Cardiac fibroblast (primary cell): ENCODE results near the gene HOXA1.

Source experiments
- DNase-seq, 2 donors: peaks; one replicate each; pipeline versions ENCODE4 v3.0.0 to v3.0.0-alpha.2; 2010; ENCODE audit warnings: low read depth in 2 of 2
- H3K4me3 ChIP-seq, 2 donors: replicated peaks in 1 of 2; 1 replicate in 1 of 2; 2 replicates in 1 of 2; pipeline ENCODE4 v1.5.1; 2011; ENCODE audit warnings: low read depth in 2 of 2, low read length in 2 of 2, mild to moderate bottlenecking in 2 of 2, moderate library complexity in 1 of 2
- CTCF ChIP-seq: IDR thresholded peaks from one replicate; pipeline ENCODE4 v1.5.1; 2011; ENCODE audit warnings: low read depth, mild to moderate bottlenecking, low read length, inconsistent platforms

The HOXA1 gene

GRCh38 chr7:27095897-27096767 lies at the start of gene HOXA1:
Gene HOXA1 (minus strand): TSS chr7:27096000. CDS start chr7:27095912, 88 bp downstream.
- TF ChIP-seq CTCF: no peak
- H3K4me3 ChIP-seq: peak within 1 kb of the TSS; percentile 40 to 44
- peak; percentile 47 to 67 for DNase-seq

- no peak for TF ChIP-seq CTCF
- DNase-seq: no peak
- no peak overlapping the region for H3K4me3 ChIP-seq
These were observed 49.5 kb upstream of the HOXA1 start for GRCh38 chr7:27145165-27145913.

- DNase-seq: no peak
- no peak overlapping the region for H3K4me3 ChIP-seq
- TF ChIP-seq CTCF: no peak
These were observed 49.0 kb upstream of the HOXA1 start for GRCh38 chr7:27144781-27145164.

GRCh38 chr7:27143950-27144780 lies 48.4 kb upstream of the HOXA1 start:
- H3K4me3 ChIP-seq: no peak overlapping the region
- no peak for TF ChIP-seq CTCF
- no peak for DNase-seq

GRCh38 chr7:27143023-27143949 lies 47.5 kb upstream of the HOXA1 start, which contains the start of gene HOXA5:
Gene HOXA5 (minus strand): TSS chr7:27143681. CDS start chr7:27143607, 74 bp downstream.
- peak; percentile 21 for TF ChIP-seq CTCF
- peak within 1 kb of the TSS; percentile 21 to 36 for H3K4me3 ChIP-seq
- peak; percentile 62 to 73 for DNase-seq

- no peak for TF ChIP-seq CTCF
- H3K4me3 ChIP-seq: peak overlapping the region; percentile 21 to 36
- DNase-seq: no peak
These were observed 46.8 kb upstream of the HOXA1 start for GRCh38 chr7:27142580-27143022.
